GM19468 (cell line): ENCODE results near the gene CCR4.
"Not testable (repeated sequence)": the region's sequence is repeated elsewhere in the genome, so short reads cannot be mapped to it uniquely, and the experiment has no call there.

ENCODE experiments used
- ATAC-seq: cut with Tn5 transposase; IDR thresholded peaks from one replicate; pipeline ENCODE4 v1.9.1; 2021; ENCODE audit warnings: mild to moderate bottlenecking, moderate library complexity, moderate number of reproducible peaks; ENCODE audit not compliant: unreplicated experiment; ENCODE audit errors: extremely low read depth

The CCR4 gene

GRCh38 chr3:32948625-32949445 lies 2.6 kb upstream of the CCR4 start:
- ATAC-seq, result no peak

- no peak for ATAC-seq
Measured at GRCh38 chr3:32950516-32950915, 928 bp upstream of the CCR4 start.

- no peak for ATAC-seq
Measured at GRCh38 chr3:32952369-32953077, 1.1 kb downstream of the CCR4 start.

- ATAC-seq, result no peak
Measured at GRCh38 chr3:32954506-32954905, 3.1 kb downstream of the CCR4 start.

GRCh38 chr3:32956750-32957570 lies 5.5 kb downstream of the CCR4 start:
- no peak for ATAC-seq

GRCh38 chr3:32958509-32958908 lies 7.1 kb downstream of the CCR4 start:
- ATAC-seq, result no peak

GRCh38 chr3:32959371-32959770 lies 7.9 kb downstream of the CCR4 start:
- no peak for ATAC-seq

- no peak for ATAC-seq
Measured at GRCh38 chr3:32960404-32961170, 9.1 kb downstream of the CCR4 start.

- ATAC-seq, result no peak
Measured at GRCh38 chr3:32961189-32961715, 9.8 kb downstream of the CCR4 start.

- ATAC-seq, result no peak
Measured at GRCh38 chr3:32963871-32964270, 12.4 kb downstream of the CCR4 start.

GRCh38 chr3:32964781-32965180 lies 13.3 kb downstream of the CCR4 start:
- not testable (repeated sequence) for ATAC-seq

- ATAC-seq, result not testable (repeated sequence)
Measured at GRCh38 chr3:32965617-32966213, 14.3 kb downstream of the CCR4 start.

- ATAC-seq, result not testable (repeated sequence)
Measured at GRCh38 chr3:32966627-32967026, 15.2 kb downstream of the CCR4 start.

- no peak for ATAC-seq
Measured at GRCh38 chr3:32968166-32968919, 16.9 kb downstream of the CCR4 start.

- ATAC-seq, result no peak
Measured at GRCh38 chr3:32968920-32969389, 17.5 kb downstream of the CCR4 start.

GRCh38 chr3:32969656-32970055 lies 18.2 kb downstream of the CCR4 start:
- no peak for ATAC-seq

- ATAC-seq, result not testable (repeated sequence)
Measured at GRCh38 chr3:32971291-32971690, 19.8 kb downstream of the CCR4 start.

GRCh38 chr3:32972482-32973146 lies 21.2 kb downstream of the CCR4 start:
- no peak for ATAC-seq
